Hepatocyte (in vitro differentiated cells): Measurements from ENCODE around the gene OR10AD1. TPM values are rescaled to one million over a fixed set of nuclear protein-coding genes. Genes with fewer than 3 reads are reported as not detected.

Experiments used
- DNase-seq: peaks from one replicate; pipeline ENCODE4 v3.0.0-alpha.2; 2016; ENCODE audit warnings: low spot score
- H2AFZ ChIP-seq: fragments of 200-600 bp; sonication (generic); 2 replicates; pipeline ENCODE4 v1.6.0; 2016; ENCODE audit warnings: antibody characterized with exemption, mild to moderate bottlenecking
- H3K27ac ChIP-seq: fragments of 200-600 bp; sonication (generic); 2 replicates; pipeline ENCODE4 v1.5.1; 2016; ENCODE audit warnings: mild to moderate bottlenecking
- H3K27me3 ChIP-seq: fragments of 200-600 bp; sonication (generic); 2 replicates; pipeline ENCODE4 v1.6.1; 2016
- H3K36me3 ChIP-seq: fragments of 200-600 bp; sonication (generic); replicated peaks from 2 replicates; pipeline ENCODE4 v1.5.1; 2016; ENCODE audit warnings: low read depth; ENCODE audit not compliant: insufficient read depth
- H3K4me1 ChIP-seq: fragments of 200-600 bp; sonication (generic); 2 replicates; pipeline ENCODE4 v1.5.1; 2016; ENCODE audit warnings: mild to moderate bottlenecking, moderate library complexity; ENCODE audit not compliant: insufficient read depth
- H3K4me2 ChIP-seq: fragments of 200-600 bp; sonication (generic); 2 replicates; pipeline ENCODE4 v1.6.0; 2016
- H3K4me3 ChIP-seq: fragments of 200-600 bp; sonication (generic); 2 replicates; pipeline ENCODE4 v1.5.1; 2016; ENCODE audit warnings: mild to moderate bottlenecking
- H3K79me2 ChIP-seq: fragments of 200-600 bp; sonication (generic); 2 replicates; pipeline ENCODE4 v1.6.0; 2017; ENCODE audit warnings: mild to moderate bottlenecking
- H3K9me2 ChIP-seq: fragments of 200-600 bp; sonication (generic); replicated peaks from 2 replicates; pipeline ENCODE4 v1.6.0; 2017; ENCODE audit warnings: mild to moderate bottlenecking; ENCODE audit not compliant: insufficient read depth
- H3K9me3 ChIP-seq: fragments of 200-600 bp; sonication (generic); 2 replicates; pipeline ENCODE4 v1.5.1; 2016; ENCODE audit warnings: low read depth, mild to moderate bottlenecking
- H4K20me1 ChIP-seq: fragments of 200-600 bp; sonication (generic); 2 replicates; pipeline ENCODE4 v1.6.0; 2016; ENCODE audit warnings: mild to moderate bottlenecking; ENCODE audit not compliant: insufficient read depth, poor library complexity, severe bottlenecking
- CTCF ChIP-seq: fragments of 200-600 bp; sonication (generic); IDR thresholded peaks from 2 replicates; pipeline ENCODE4 v1.5.1; 2016; ENCODE audit warnings: antibody characterized with exemption, mild to moderate bottlenecking; ENCODE audit not compliant: poor library complexity
- EZH2 ChIP-seq: fragments of 200-600 bp; sonication (generic); IDR thresholded peaks from 2 replicates; pipeline ENCODE4 v1.6.1; 2016; ENCODE audit warnings: antibody characterized with exemption, mild to moderate bottlenecking, borderline replicate concordance
- EZH2phosphoT487 ChIP-seq: fragments of 200-600 bp; sonication (generic); IDR thresholded peaks from one replicate; pipeline ENCODE4 v1.6.1; 2018; ENCODE audit warnings: antibody characterized with exemption, mild to moderate bottlenecking, low read depth, moderate library complexity; ENCODE audit not compliant: unreplicated experiment, severe bottlenecking
- WGBS: methylation state at CpG from one replicate; pipeline ENCODE4 v1.1.6; 2016; ENCODE audit warnings: low lambda C conversion rate; ENCODE audit errors: missing lambda C conversion rate; 5-methylcytosine and 5-hydroxymethylcytosine counted together
- polyA plus RNA-seq: library from polyadenylated mRNA; unstranded; fragments of >200 nt; fragmentation: Nextera tagmentation; extraction: Ambion mirVana; gene quantifications from 2 replicates; pipeline ENCODE4 v1.2.1, GENCODE V29; 2016
- total RNA-seq: library from RNA; depleted of rRNA; stranded (reverse); fragments of >200 nt; gene quantifications from 2 replicates; pipeline ENCODE4 v1.2.3, GENCODE V29; 2014

The OR10AD1 gene
- total and polyA plus RNA-seq, 2 experiments from 2014 or later = 0.29 TPM; not detected in 1

DNA sequence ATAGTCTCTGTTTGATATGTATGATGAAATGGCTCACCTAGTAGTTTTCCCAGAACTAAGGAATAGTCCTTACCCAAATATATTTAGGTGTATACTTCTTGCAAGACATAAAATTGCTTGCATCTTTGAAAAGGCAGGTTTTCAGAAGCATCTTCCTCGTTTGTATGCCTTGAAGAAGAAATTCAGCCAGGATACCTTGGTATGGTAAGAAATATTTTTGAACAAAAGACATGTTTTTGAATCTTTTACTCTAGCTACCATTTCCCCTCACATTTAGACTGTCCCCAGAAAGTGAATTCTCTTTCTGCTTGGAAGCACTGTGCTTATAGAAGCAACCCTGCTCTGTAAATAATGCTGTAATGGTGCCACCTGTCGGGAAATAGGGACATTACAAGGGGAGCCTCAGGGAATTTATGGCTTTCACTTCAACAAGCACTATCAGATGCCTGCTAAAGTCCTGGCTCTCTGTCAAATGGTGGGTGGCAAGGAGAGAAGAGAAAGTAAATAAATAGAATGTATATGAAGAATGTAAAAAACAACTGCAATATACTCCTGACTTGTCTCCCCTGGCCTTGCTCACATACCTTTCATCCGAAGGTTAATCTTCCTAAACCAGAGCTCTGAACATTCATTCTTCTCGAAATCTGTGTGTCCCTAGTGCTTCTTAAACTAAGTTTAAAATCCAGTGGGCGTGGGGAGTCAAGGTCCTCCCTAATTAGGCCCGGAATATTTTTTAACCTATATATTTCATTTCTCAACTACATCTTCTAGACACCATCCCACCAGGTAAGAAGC lies 13.6 kb downstream of the OR10AD1 start:
- Histone ChIP-seq H3K4me1 (peaks cover 6% of the 10 kb centered on the region), H3K36me3 (no peaks in the 10 kb centered on the region), H3K27me3 (peaks cover 14% of the 10 kb centered on the region), H3K4me2 (no peak overlapping the region), H2AFZ (no peak overlapping the region), H3K9me2 (no peaks in the 10 kb centered on the region), H4K20me1 (no peaks in the 10 kb centered on the region), H3K4me3 (no peak overlapping the region), H3K27ac (no peak overlapping the region), H3K79me2 (no peaks in the 10 kb centered on the region), H3K9me3 (no peaks in the 10 kb centered on the region)
- WGBS = 45% methylated on average over 6 of the region's 6 CpGs
- TF ChIP-seq EZH2 (no peak), CTCF (peak; percentile 86), EZH2phosphoT487 (no peak)
- peak; percentile 85 for DNase-seq

DNA sequence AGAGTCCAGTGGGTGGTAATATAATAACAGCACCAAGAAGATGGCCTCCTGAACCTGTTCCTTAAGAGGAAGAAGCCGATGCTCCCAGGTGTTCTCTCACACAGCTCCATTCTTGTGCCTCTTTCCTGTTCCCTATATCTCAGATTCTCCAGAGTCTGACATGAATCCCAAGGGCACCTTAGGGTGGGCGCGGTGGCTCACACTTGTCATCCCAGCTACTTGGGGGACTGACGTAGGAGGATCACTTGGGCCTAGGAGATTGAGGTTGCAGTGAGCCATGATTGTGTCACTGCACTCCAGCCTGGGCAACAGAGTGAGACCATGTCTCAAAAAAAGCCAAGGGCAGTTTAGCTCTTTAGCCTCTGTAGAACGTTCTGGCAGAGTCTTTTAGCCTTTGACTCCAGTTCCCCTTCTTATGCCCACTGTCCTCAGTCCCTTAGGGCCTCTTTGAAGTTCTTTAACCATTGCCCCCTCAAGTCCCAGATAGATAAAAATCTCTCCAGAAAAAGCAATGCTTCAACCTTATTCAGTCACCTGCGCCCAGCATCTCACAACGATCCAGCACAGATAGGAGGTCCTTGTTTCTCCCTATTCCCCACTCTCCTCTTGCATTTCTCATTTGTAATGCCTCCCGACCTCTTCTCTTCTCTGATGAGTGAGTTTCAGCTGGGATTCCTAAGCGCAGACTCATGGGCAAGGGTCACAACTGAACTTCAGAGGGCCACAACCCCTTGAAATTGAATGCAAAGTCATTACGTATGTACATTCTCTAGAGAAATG lies 15.0 kb downstream of the OR10AD1 start:
- Histone ChIP-seq H3K36me3 (no peaks in the 10 kb centered on the region), H4K20me1 (no peaks in the 10 kb centered on the region), H3K79me2 (no peaks in the 10 kb centered on the region), H2AFZ (no peak overlapping the region), H3K27ac (no peak overlapping the region), H3K9me3 (no peaks in the 10 kb centered on the region), H3K4me1 (peaks cover 5% of the 10 kb centered on the region), H3K4me2 (no peak overlapping the region), H3K27me3 (peaks cover 21% of the 10 kb centered on the region), H3K4me3 (no peak overlapping the region), H3K9me2 (no peaks in the 10 kb centered on the region)
- DNase-seq = no peak
- WGBS = 83% methylated on average over 10 of the region's 10 CpGs
- TF ChIP-seq CTCF (no peak), EZH2phosphoT487 (no peak), EZH2 (no peak)

DNA sequence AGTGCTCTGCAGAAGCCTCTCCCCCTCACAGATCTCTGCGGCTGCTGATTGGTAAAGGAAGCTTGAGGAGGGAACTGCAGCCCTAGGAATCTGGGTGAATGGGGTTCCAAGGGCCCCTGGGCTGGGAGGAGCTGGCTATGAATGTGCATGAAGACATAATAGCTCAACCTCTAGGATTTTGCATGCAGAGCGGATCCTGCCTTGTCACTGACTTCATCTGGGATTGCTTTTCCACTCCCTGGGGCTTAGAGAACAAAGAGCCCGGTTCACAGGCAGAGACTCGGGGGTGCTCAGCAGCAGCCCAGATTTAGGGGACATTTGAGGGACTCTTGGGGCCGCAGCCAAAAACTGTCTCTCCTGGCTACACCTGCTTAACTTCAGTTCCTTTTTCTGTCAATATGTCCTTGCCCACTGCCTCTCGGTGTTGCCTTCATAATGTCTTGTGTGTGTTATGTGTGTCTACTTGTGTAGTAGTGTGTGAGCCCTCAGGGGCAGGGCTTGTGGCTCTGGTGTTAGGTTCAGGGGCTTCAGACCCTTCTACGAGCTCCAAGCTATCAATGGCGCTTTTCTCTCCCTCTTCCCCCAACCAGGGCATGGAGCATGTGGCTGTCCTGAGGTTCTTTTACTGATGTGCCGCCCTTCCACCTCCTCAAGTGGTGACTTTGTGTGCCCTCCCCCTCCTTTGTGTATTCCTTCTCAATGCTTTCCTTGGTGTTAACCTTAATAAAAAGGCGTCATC lies 17.7 kb downstream of the OR10AD1 start:
- TF ChIP-seq EZH2phosphoT487 = no peak
- no peak for TF ChIP-seq CTCF
- TF ChIP-seq EZH2 = no peak
- no peak overlapping the region for H2AFZ ChIP-seq
- H3K36me3 ChIP-seq = no peaks in the 10 kb centered on the region
- peak overlapping the region; percentile 87 for H3K4me2 ChIP-seq
- H3K27ac ChIP-seq = no peak overlapping the region
- H3K9me2 ChIP-seq = no peaks in the 10 kb centered on the region
- no peaks in the 10 kb centered on the region for H3K79me2 ChIP-seq
- peak; percentile 54 for DNase-seq
- peaks cover 42% of the 10 kb centered on the region for H3K27me3 ChIP-seq
- no peaks in the 10 kb centered on the region for H3K9me3 ChIP-seq
- no peak overlapping the region for H3K4me3 ChIP-seq
- peaks cover 12% of the 10 kb centered on the region for H3K4me1 ChIP-seq
- no peaks in the 10 kb centered on the region for H4K20me1 ChIP-seq
- 64% methylated on average over 10 of the region's 10 CpGs for WGBS
